ENCODE results near the gene ZNF879. TPM values are rescaled to one million over a fixed set of nuclear protein-coding genes. Genes with fewer than 3 reads are reported as not detected.

The ZNF879 gene
- total RNA-seq, 4 donors from 2014 or later = 2.1 to 8.0 (median 4.6) TPM

- Histone ChIP-seq H3K27ac (no peak overlapping the region), H3K4me1 (peaks cover 0 to 13% (median 9%) of the 10 kb centered on the region in 3 donors), H3K4me3 (no peak overlapping the region), H3K9me3 (peaks cover 0 to 44% (median 13%) of the 10 kb centered on the region in 3 donors), H3K36me3 (no peaks in the 10 kb centered on the region), H3K27me3 (peaks cover 0 to 52% (median 3%) of the 10 kb centered on the region in 4 donors)
- intact Hi-C loops (cut with DNase I) = no loop called here
- no peak for DNase-seq
- WGBS, 2 donors = 85 to 89% methylated on average over 4 to 18 of the region's 28 CpGs
- TF ChIP-seq CTCF (IDR thresholded peaks at IDR 0.05) (no peak), POLR2A (IDR thresholded peaks at IDR 0.05) (no peak)
Measured at GRCh38 chr5:178991190-178992145, 32.1 kb upstream of the ZNF879 start.

- peaks cover 0 to 35% (median 11%) of the 10 kb centered on the region in 3 donors for H3K9me3 ChIP-seq
- H3K4me1 ChIP-seq = peaks cover 0 to 13% (median 9%) of the 10 kb centered on the region in 3 donors
- H3K4me3 ChIP-seq = no peak overlapping the region
- H3K36me3 ChIP-seq = no peaks in the 10 kb centered on the region
- 52 to 69% methylated on average over 7 to 8 of the region's 9 CpGs for WGBS, 2 donors
- peaks cover 0 to 60% (median 3%) of the 10 kb centered on the region in 4 donors for H3K27me3 ChIP-seq
- intact Hi-C loops (cut with DNase I) = no loop called here
- TF ChIP-seq CTCF (IDR thresholded peaks at IDR 0.05) = no peak
- no peak for DNase-seq
- no peak overlapping the region for H3K27ac ChIP-seq
Measured at GRCh38 chr5:178992291-178992895, 31.2 kb upstream of the ZNF879 start.

GRCh38 chr5:178993236-178993765 lies 30.3 kb upstream of the ZNF879 start:
- peaks cover 0 to 60% (median 3%) of the 10 kb centered on the region in 4 donors for H3K27me3 ChIP-seq
- H3K9me3 ChIP-seq = peaks cover 0 to 31% (median 11%) of the 10 kb centered on the region in 3 donors
- intact Hi-C loops (cut with DNase I) = no loop called here
- no peaks in the 10 kb centered on the region for H3K36me3 ChIP-seq
- H3K4me3 ChIP-seq = no peak overlapping the region
- DNase-seq = no peak
- H3K27ac ChIP-seq = no peak overlapping the region
- TF ChIP-seq POLR2A (IDR thresholded peaks at IDR 0.05) = no peak
- TF ChIP-seq CTCF (IDR thresholded peaks at IDR 0.05) = no peak
- peaks cover 0 to 13% (median 9%) of the 10 kb centered on the region in 3 donors for H3K4me1 ChIP-seq
- 53% methylated on average over 7 of the region's 20 CpGs; no CpG with 5 or more reads in 1 of the 2 donors for WGBS, 2 donors

GRCh38 chr5:178993955-178994579 lies 29.5 kb upstream of the ZNF879 start:
- H3K36me3 ChIP-seq = no peaks in the 10 kb centered on the region
- TF ChIP-seq POLR2A (IDR thresholded peaks at IDR 0.05) (no peak), CTCF (IDR thresholded peaks at IDR 0.05) (no peak)
- WGBS, 2 donors = 55 to 57% methylated on average over 6 to 12 of the region's 53 CpGs
- intact Hi-C loops (cut with DNase I) = no loop called here
- no peak overlapping the region for H3K27ac ChIP-seq
- H3K4me1 ChIP-seq = peaks cover 0 to 13% (median 9%) of the 10 kb centered on the region in 3 donors
- no peak overlapping the region for H3K4me3 ChIP-seq
- H3K9me3 ChIP-seq = peaks cover 0 to 23% (median 11%) of the 10 kb centered on the region in 3 donors
- no peak for DNase-seq
- peaks cover 0 to 60% (median 3%) of the 10 kb centered on the region in 4 donors for H3K27me3 ChIP-seq

Measured in esophagus squamous epithelium (tissue), 5 donors.